ENCODE measurements around the gene CLMP.

- TF ChIP-seq POLR2AphosphoS5 (IDR thresholded peaks at IDR 0.05): no peak
- TF ChIP-seq CTCF (IDR thresholded peaks at IDR 0.05): no peak
Measured at GRCh38 chr11:123186286-123186685, 8.8 kb downstream of the CLMP start.

Data from esophagus muscularis mucosa (tissue), 3 donors.